Esophagus muscularis mucosa (tissue), 4 donors: ENCODE results near the gene RAE1.

Experiments used
- CTCF ChIP-seq, 3 experiments: fragments of 200-600 bp in 2 of 3; fragments of 450-650 bp in 1 of 3; sonication (generic) in 2 of 3; IDR thresholded peaks; one replicate each; pipeline ENCODE4 v1.5.1; 2017 to 2019; ENCODE audit warnings: antibody characterized with exemption in 3 of 3, mild to moderate bottlenecking in 2 of 3, moderate library complexity in 1 of 3
- EP300 ChIP-seq: sonication (generic); formaldehyde crosslinking; IDR thresholded peaks from one replicate; pipeline ENCODE4 v1.6.1; 2017; ENCODE audit warnings: antibody characterized with exemption
- POLR2A ChIP-seq: fragments of 450-650 bp; IDR thresholded peaks from one replicate; pipeline ENCODE4 v1.6.1; 2017; ENCODE audit warnings: antibody characterized with exemption, moderate library complexity, mild to moderate bottlenecking, low read depth
- POLR2AphosphoS5 ChIP-seq, 2 donors: sonication (generic); formaldehyde crosslinking; IDR thresholded peaks; one replicate each; pipeline ENCODE4 v1.6.1; 2017; ENCODE audit warnings: antibody characterized with exemption in 2 of 2

- TF ChIP-seq POLR2AphosphoS5 (IDR thresholded peaks at IDR 0.05) (no peak), CTCF (IDR thresholded peaks at IDR 0.05) (no peak), POLR2A (no peak), EP300 (no peak)
Measured at GRCh38 chr20:57378107-57378506, 27.1 kb downstream of the RAE1 start.
